ENCODE data around the gene EARS2. TPM values are rescaled to one million over a fixed set of nuclear protein-coding genes. Genes with fewer than 3 reads are reported as not detected.
"Not testable (repeated sequence)": the region's sequence is repeated elsewhere in the genome, so short reads cannot be mapped to it uniquely, and the experiment has no call there.

EARS2 gene
- total and polyA plus RNA-seq, 2 donors from 2014 or later = 21.6 to 30.4 TPM

GRCh38 chr16:23549938-23550337, 7.2 kb downstream of the EARS2 start:
- Histone ChIP-seq H3K4me3 (ENCODE audit: low read length in 3 of 3) (no peak overlapping the region), H3K4me1 (ENCODE audit: control insufficient read depth in 2 of 3, insufficient read depth in 2 of 3, low read depth in 1 of 3, low read length in 3 of 3) (no peaks in the 10 kb centered on the region), H3K9ac (ENCODE audit: low read length in 3 of 3) (no peak overlapping the region), H3K27me3 (ENCODE audit: control insufficient read depth, insufficient read depth, low read length) (no peaks in the 10 kb centered on the region), H3K27ac (ENCODE audit: low read depth in 2 of 2, low read length in 2 of 2) (no peak overlapping the region), H3K36me3 (ENCODE audit: control insufficient read depth in 2 of 3, insufficient read depth in 3 of 3, low read length in 3 of 3) (peaks cover 0 to 44% (median 27%) of the 10 kb centered on the region in 3 donors), H3K9me3 (ENCODE audit: control insufficient read depth in 2 of 3, insufficient read depth in 1 of 3, low read length in 3 of 3) (no peaks in the 10 kb centered on the region)
- FAIRE-seq = no peak
- TF ChIP-seq CTCF (IDR thresholded peaks at IDR 0.05; ENCODE audit: borderline replicate concordance, extremely low read depth, insufficient read depth) = no peak
- no peak for DNase-seq
- intact Hi-C loops (cut with DNase I) = no loop called here

GRCh38 chr16:23544436-23544835, 12.7 kb downstream of the EARS2 start:
- Histone ChIP-seq H3K27me3 (ENCODE audit: control insufficient read depth, insufficient read depth, low read length) (no peaks in the 10 kb centered on the region), H3K27ac (ENCODE audit: low read depth in 2 of 2, low read length in 2 of 2) (no peak overlapping the region), H3K36me3 (ENCODE audit: control insufficient read depth in 2 of 3, insufficient read depth in 3 of 3, low read length in 3 of 3) (peaks cover 0 to 30% (median 19%) of the 10 kb centered on the region in 3 donors), H3K4me3 (ENCODE audit: low read length in 3 of 3) (no peak overlapping the region), H3K9ac (ENCODE audit: low read length in 3 of 3) (no peak overlapping the region), H3K4me1 (ENCODE audit: control insufficient read depth in 2 of 3, insufficient read depth in 2 of 3, low read depth in 1 of 3, low read length in 3 of 3) (no peaks in the 10 kb centered on the region), H3K9me3 (ENCODE audit: control insufficient read depth in 2 of 3, insufficient read depth in 1 of 3, low read length in 3 of 3) (no peaks in the 10 kb centered on the region)
- TF ChIP-seq CTCF (IDR thresholded peaks at IDR 0.05; ENCODE audit: borderline replicate concordance, extremely low read depth, insufficient read depth) = no peak
- intact Hi-C loops (cut with DNase I) = no loop called here
- FAIRE-seq (no peak), DNase-seq (no peak)

DNA sequence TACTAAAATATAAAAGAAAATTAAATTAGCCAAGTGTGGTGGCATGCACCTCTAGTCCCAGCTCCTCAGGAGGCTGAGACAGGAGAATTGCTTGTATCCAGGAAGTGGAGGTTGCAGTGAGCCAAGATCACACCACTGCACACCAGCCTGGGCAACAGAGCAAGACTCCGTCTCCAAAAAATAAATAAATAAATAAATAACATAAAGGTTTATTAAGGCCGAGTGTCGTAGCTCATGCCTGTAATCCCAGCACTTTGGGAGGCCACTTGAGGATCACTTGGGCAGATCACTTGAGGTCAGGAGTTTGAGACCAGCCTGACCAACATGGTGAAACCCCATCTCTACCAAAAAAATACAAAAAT, 16.4 kb downstream of the EARS2 start:
- H3K9ac ChIP-seq (ENCODE audit: low read length in 3 of 3); H3K4me1 ChIP-seq (ENCODE audit: control insufficient read depth in 2 of 3, insufficient read depth in 2 of 3, low read depth in 1 of 3, low read length in 3 of 3); H3K9me3 ChIP-seq (ENCODE audit: control insufficient read depth in 2 of 3, insufficient read depth in 1 of 3, low read length in 3 of 3); H3K27ac ChIP-seq (ENCODE audit: low read depth in 2 of 2, low read length in 2 of 2); H3K4me3 ChIP-seq (ENCODE audit: low read length in 3 of 3); intact Hi-C loops (cut with DNase I); DNase-seq; H3K27me3 ChIP-seq (ENCODE audit: control insufficient read depth, insufficient read depth, low read length); FAIRE-seq: not testable (repeated sequence)
- peaks cover 0 to 12% (median 9%) of the 10 kb centered on the region in 3 donors for H3K36me3 ChIP-seq (ENCODE audit: control insufficient read depth in 2 of 3, insufficient read depth in 3 of 3, low read length in 3 of 3)

- no peak overlapping the region for H3K27ac ChIP-seq (ENCODE audit: low read depth in 2 of 2, low read length in 2 of 2)
- no peak overlapping the region for H3K9ac ChIP-seq (ENCODE audit: low read length in 3 of 3)
- no peak for FAIRE-seq
- no peaks in the 10 kb centered on the region for H3K4me1 ChIP-seq (ENCODE audit: control insufficient read depth in 2 of 3, insufficient read depth in 2 of 3, low read depth in 1 of 3, low read length in 3 of 3)
- no peaks in the 10 kb centered on the region for H3K27me3 ChIP-seq (ENCODE audit: control insufficient read depth, insufficient read depth, low read length)
- peaks cover 0 to 10% (median 6%) of the 10 kb centered on the region in 3 donors for H3K36me3 ChIP-seq (ENCODE audit: control insufficient read depth in 2 of 3, insufficient read depth in 3 of 3, low read length in 3 of 3)
- H3K4me3 ChIP-seq (ENCODE audit: low read length in 3 of 3) = no peak overlapping the region
- TF ChIP-seq CTCF (IDR thresholded peaks at IDR 0.05; ENCODE audit: borderline replicate concordance, extremely low read depth, insufficient read depth) = no peak
- H3K9me3 ChIP-seq (ENCODE audit: control insufficient read depth in 2 of 3, insufficient read depth in 1 of 3, low read length in 3 of 3) = no peaks in the 10 kb centered on the region
- DNase-seq = no peak
- intact Hi-C loops (cut with DNase I) = no loop called here
Observed at GRCh38 chr16:23539984-23540816, 16.9 kb downstream of the EARS2 start.
